ENCODE measurements around the gene GRID1.
"Not testable (repeated sequence)": the region's sequence is repeated elsewhere in the genome, so short reads cannot be mapped to it uniquely, and the experiment has no call there.

Gene GRID1

DNA sequence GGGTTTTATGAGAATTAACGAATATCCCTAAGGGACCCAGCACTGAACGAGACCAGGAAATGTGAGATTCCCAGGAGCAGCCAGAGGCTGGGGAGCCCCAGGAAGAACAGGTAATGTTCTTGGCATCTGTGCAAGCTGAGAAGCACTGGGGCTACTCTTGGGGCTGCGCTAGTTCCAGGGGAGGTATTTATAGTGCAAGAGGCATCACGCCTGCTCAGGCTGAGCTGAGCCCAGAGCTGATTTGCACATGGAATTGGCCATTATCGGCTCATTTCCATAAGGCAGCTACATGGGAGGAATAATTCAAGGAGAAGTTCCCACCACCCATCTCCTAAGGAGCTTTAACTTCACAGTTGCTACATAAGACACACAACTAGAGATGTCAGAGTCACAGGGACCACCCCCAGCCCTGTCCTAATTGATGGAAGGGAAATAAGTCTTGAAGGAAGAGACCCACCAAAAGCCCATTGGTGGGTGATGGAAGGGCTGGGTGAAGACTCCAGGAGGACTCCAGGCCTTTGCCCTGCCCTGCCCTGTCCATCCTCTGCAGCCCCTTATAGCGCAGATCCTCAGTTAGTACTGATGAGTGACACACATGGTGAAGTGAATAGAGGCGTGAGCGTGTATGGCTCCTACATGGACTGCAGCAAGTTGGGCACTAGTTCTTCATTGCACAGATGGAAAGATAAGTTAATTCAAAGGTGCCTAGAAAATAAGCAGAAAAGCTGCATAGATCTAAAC, 178.9 kb downstream of the GRID1 start:
- DNase-seq = no peak

DNA sequence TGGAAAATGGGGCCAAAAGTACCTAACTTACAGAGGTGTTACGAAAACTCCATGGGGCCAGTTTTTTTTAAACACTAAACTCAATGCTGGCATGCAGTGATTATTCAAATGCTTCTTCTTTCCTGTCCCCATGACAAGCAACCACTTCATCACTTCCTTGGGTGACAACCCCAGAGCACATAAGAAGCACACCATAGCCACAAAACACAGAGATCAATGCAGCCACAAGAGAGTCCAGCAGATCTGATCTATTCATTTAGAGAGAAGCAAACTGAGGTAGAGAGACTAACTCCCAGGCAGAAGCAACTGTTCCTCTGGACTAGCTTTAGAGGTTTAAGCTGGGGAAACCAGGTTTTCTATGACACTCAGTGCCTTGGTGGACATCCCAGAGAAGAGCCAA, 180.0 kb downstream of the GRID1 start:
- DNase-seq = no peak

DNA sequence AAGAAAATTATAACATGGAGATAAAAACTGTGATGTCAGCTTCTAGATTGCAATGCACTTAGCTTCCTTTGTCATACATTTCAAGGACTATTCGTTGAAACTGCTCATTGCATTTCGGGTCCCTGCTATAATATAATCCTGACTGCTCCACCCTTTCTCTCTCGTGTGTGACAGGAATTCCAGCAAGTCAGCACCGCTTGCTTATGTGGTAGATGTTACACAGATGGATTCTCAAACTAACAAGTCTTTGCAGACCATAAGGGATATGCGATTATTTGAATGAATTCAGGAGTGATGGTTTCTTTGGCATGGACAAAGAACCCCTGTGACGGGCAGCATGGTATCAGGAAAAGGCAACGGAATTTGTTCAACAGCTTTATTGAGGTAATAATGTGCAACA, 184.0 kb downstream of the GRID1 start:
- no peak for DNase-seq

DNA sequence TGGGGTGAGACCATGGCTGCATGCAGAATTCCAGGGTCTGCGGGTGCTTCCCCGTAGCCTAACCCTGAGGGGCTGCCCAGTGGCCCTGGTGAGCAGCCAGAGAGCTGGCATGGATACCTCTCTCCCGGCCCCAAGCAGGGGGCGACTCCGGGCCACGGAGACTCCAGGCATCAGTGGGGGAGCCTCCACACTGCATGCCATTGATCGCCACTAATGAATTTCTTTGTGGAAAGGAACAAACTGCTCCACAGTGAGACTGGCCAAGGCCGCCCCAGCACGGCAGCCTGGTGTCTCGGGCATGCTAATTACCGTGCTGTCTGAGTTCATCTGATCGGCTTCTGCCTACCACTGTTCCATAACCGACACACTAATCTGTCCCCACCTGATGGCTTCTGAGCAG, 184.4 kb downstream of the GRID1 start:
- DNase-seq = no peak

DNA sequence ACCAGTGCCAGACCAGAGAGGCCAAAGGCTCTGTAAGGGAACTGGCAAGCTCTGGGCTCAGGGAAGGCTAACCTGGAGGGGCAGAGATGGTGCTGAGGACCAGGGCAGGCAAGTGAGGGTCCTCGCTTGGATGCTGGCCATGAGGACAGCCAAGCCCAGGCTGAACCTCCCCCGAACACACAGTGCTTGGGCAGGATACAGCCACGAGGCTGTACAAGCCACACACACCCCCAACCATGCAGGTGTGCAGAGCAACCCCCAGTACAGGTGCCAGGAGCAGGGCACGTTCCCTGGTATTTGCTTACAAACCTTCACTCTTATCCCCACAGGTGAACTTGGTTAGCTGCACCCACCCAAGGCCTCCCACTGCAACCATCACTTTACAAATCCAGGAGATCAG, 185.7 kb downstream of the GRID1 start:
- DNase-seq = no peak

DNA sequence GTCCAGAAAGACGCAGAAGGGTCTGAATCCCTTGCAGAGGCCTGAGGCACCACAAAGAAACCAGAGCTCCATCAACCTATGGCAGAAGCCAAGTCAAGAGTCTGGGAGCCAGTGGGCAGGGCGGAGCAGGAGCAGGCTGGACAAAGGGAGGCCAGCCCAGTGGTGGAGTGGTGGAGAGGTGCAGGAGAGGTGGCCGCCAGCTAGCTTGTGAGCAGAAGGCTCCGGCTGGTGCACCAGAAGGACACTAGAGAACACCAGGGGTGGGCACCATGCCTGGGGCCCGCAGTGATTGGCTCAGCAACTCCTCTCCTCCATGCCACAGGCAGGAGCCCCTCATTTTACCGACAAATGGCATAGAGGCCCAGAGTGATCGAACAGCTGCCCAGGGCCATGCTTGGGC, 186.6 kb downstream of the GRID1 start:
- DNase-seq = no peak

DNA sequence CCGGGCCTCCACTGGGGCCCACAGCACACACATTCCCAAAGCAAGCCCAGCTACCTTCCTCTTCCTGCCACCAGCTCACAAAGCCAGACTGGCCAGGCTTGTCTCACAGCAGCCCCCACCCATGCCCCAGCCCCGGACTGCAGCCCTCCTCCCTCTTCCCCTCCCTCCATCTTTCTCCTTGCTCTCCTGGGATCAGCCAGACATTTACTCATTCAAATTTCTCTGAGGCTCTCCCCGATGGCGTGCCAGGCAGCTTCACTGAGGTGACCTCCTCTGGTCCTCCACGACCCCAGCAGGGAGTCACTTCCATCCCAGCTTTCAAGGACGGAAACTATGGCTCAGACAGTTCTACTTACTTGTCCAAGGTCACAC, 187.5 kb downstream of the GRID1 start:
- no peak for DNase-seq

DNA sequence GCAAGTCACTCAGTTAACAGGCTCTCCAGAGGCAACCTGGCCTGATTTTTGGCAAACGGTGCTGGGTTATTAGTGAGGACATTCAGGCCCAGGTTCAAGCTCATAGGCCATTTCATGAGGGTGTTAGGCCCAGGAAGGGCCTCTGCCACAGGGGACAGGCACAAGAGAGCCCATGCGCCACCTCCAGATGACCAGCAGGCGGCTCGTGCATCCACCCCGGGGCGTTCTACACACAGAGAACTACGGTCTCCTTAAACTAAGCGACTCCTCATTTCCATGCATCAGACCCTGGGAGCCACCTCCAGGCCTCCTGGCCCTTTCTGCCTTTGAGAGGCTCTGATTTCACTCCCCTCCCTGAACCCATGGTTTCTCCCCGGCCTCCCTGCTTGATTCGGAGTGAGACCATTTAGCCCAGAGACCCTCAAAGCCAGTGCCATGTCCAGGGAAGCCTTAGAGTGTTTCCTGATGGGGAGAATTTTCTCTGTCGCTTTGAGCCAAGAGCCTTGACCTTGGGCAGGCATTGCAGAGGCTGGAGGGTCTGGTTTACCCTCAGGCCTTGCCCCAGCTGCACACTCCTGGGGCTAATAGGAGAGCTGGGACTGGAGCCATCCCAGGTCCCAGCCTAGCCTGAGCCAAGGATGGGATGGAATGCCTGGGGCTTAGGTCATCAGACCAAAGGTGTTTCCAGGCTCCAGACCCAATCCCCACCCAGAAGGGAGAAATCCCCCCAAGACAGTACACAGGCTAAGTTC, 188.0 kb downstream of the GRID1 start:
- DNase-seq = peak in 1 of 3 experiments; percentile 3

DNA sequence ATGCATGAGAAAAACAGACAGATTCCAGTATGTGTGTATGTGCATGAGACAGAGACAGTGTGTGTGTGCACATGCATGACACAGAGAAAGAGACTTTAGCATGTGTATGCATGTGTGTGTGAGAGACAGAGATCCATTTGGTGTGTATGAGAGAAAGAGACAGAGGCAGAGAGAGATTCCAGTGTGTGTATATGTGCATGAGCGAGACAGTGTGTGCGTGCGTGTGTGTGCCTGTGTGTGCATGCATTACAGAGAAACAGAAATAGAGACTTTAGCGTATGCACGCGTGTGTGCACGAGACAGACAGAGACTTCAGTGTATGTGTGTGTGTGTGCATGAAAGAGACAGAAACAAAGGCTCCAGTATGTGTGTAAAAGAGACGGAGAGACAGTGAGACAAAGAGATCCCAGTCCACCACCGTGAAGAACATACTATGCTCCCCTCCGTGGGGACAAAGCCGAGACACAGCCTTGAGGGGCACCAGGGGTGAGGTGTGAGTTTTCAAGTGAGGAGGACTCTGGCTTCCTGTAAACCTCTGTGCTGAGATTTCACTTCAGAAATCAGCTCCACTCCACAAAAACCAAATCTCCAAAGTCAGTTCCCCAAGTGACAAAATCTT, 188.9 kb downstream of the GRID1 start:
- DNase-seq = no peak

DNA sequence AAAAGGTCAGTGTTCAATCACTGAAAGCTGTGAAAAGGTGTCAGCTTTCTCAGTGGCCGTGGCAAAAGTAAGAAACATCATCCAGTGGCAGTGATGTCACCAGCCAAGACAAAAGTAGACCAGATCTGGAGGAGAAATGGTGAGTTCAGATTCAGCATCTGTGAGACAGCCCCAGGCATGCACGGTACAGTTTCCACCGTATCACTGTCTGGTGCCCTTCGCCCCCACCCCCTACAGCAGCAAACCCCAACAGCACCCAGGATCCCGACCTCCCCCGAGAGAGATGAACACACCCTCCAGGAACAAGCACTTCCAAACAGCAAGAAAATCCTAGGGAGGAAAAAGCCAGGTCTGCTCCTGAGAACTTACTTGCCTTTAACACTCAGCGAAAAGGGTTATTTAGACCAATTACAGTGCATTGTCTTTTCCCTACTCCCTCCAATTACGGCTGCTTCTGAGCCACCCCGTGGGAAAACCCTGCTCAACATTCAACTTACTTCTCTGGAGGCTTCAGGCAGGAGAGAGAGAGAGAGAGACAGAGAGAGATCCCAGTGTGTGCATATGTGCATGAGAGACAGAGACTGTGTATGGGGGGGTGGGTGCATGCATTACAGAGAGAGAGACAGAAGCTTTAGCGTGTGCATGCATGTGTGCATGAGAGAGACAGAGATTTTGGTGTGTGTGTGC, 189.6 kb downstream of the GRID1 start:
- peak in 1 of 3 experiments; percentile 5 for DNase-seq

DNA sequence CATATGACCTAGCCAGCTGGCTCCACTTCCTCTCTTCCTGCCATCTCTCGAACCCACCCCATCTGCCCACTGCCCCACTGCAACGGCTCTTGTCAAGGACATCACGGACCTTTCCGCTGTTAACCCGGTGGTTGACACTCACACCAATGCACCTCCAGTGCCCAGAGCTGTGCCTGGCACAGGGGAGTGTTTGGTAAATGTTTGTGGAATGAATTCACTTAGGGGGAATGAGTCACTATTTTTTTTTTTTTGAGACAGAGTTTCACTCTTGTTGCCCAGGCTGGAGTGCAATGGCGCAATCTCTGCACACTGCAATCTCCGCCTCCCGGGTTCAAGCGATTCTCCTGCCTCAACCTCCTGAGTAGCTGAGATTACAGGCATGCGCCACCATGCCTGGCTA, 191.1 kb downstream of the GRID1 start:
- not testable (repeated sequence) for DNase-seq

DNA sequence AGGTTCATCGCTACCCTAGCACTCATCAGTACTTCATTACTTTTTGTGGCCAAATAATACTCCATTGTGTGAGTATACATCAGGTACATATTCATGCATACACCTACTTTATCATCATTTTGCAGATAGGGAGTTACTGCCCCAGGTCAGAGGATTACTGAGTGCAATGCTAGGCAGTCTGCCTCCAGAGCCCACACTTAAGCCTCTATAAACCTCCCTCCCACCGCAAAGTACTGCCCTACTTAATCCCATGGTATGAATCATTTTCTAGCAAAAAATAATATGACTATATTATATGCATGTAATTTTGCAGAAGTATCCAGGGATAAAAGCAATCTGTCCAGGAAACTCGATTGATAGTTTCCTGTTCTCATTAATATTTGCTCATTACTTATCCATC, 194.3 kb downstream of the GRID1 start:
- DNase-seq = peak in 1 of 3 experiments; percentile 1

DNA sequence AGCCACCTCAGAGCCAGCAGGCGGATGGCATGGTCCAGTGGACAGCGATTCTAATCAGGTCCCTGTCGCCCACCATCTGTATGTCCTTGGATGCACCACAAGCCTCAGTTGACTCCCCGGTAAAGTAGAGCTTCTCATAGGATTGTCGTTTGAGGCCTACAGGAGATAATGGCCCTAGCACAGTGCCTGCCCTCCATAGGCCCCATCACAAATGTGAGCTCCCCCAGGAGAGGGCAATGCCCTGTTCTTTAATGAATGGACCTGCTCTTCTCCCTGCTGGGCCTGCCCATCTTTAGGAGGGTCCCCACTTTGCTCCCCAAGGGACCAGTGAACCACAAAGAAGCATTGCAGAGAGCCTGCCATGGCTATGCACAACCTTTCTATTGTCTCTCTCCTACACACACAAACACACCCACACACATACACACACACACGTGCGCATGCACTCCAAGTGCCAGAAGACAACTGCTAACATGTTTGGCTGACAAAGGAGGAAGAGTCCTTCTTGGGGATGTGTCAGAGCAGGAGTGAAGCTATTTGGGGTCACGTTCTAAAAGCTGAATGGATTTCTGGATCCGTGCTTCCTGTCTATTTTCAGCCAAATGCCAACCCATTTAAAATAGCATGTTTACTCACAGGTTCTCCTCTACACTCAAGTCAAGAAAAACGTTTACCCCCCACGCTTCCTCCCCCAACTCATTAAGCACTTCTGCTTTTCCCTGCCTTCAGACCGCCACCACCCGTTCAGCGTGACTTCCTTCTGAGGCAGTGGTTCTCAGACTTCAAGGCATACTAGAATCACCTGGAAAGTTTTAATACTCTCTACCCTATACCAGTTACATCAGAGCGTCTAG, 196.1 kb downstream of the GRID1 start:
- DNase-seq = no peak

DNA sequence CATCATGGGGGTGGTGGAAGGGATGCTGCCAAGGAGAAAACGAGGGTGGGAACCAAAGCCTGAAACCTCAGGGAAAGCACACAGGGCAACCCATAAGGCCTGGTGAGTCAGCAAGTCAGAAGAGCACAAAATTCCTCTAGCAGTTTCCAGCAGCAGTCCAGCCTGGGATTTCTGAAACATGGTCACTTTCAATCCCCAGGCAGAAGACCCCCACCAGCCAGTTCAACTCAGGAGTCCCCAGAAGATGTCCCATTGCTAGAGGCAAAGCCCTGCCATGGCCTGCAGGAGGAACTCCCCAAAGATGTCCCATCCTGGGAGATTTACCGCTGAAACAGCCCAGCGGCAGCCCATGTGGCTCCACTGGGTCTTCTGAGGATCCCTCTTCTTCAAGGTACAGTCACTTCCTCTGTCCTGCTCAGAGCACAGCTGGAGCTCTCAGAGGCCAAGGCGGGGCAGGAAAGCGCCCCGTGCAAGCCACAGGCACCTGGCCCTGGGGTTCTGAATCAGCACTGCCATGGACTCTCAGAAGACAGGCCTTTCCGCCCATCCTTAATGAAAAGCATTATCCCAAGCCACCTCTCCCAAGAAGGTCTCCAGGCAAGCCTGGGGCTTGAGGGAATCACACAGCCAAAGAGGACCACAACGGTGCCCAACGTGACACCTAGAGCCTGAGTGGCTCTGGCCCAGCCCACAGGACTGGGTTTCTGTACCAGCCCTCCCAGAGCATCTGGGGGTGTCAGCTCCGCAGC, 196.9 kb downstream of the GRID1 start:
- DNase-seq = no peak

DNA sequence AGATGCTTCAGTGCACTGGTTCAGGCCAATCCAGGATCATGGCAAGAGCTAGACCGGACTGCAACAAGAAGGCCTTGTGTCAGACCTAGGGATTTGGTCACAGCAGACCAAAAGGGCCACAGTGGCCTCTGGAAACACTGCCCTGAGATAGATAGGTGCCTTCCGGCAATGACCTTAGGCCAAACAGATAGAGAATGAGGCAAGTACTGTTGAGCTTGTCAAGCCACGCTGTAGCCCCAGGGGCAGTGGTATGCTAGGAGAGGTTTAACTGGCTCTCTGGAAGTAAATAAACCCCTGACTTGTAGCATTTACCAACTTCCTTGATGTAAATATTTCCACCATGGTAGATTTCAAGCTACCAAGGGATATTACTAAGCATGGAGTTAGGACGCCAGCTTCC, 197.5 kb downstream of the GRID1 start:
- no peak for DNase-seq

DNA sequence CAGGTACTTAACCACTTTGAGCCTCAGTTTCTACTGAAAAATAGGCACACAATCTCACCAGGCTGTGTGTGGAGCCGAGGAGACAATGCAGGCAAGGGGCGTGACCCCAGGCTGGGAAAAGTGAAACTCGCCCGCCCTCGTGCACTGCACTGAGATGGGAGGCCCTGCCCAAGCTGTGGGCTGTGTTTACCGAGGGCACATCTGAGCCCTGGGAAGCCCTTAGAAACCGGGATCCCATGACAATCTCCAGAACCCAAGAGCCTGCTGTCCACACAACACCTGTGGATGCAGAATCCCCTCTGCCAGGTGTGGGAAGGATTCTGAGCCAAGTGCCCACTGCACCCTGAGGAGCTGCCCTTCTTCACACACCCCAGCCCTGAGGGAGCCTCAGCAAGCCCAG, 198.3 kb downstream of the GRID1 start:
- DNase-seq = peak in 2 of 3 experiments; percentile 18 to 51

DNA sequence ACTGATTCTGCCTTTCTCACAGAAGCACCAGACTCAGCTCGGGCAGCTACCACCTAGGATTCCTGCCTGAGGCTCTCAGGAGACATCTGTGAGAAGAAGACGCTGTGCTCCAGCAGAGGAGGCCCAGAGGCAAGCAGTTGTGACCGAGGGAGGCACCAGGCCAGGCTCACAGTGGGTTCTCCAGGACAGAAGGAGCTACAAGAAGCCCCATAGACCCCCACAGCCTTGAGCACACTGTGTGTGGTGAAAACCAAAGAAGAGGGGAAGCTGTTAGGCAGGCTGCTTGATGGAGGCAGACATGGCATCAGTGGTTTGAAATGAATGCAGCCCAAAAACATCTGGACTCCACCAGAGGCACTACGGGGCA, 198.8 kb downstream of the GRID1 start:
- DNase-seq = no peak

DNA sequence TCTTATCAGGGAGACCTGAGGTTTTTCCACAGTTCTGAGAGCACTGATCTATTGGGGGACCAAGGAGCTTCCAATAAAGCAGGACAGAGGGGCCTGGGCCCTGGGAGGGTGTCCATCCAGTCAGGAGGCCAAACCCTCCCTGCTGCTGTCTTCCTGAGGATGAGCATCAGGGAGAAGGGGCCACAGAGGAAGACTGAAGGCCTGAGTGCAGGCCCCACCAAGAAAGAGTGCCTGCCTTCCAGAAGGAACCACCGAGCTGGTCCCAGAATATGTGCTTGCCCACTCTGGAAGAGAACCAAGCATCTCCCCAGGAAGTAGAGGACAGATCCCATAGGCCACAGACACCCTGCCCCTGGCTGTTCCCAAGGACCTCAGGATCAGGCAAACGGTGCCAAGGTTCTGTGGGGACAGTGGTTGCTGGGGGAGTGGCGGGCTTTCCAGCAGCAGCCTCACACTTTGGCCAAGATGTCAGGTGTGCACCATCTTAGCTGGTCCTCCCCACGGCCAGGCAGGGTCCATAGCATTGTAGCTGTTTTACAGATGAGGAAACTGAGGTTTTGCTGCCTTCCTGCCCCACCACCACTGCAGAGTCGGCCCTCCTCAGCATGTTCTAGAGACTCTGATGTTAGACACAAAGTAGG, 199.4 kb downstream of the GRID1 start:
- no peak for DNase-seq

DNA sequence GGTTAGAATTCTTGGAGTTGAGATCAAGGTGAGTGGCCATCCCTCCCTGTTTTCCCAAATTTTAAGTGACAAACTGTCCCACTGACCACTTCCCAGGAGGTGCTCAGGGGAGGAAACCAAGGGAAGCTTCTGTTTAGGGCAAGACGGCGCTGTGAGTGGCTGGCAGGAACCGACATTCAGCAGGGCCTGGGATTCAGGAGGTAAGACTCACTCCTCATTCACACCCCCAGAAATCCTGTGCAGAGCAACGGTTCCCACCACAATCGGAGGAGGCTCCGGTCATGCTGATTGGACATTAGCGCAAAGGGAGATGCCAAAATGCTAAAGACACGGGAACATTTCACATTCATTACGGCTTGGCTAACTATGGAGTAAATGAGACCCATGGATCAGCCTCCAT, 200.9 kb downstream of the GRID1 start:
- no peak for DNase-seq

DNA sequence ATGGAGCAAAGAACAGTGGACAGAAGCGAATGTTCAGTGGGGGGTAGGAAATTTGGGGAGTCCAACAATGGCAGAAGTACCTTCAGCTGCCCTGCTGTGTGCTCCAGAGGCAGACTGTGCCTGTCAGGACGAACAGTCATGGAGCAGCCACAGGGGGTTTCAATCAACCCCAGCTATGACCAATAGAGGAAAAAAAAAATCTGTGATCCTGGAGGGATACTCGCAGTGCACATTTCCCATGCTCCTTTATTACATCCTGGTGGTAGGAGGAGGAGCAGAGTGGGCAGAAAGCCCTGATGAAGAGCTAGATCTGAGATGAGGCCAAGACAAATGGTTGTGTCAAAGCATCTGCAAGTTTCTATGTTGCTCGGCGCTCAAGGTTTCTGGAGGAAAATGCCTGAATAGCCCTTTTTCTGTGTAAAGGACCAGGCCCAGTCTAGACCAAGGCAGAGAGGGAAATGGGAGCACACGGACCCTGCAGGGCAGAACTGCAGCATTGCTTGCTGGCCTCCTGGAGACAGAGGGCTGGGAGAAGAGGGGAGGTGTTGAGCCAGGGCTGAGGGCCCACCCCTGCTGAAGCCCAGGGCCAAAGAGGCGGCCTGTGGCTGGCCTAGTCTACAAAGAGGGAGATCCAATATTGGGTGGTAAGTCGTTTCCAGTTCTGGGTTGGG, 201.5 kb downstream of the GRID1 start:
- no peak for DNase-seq
